Hindlimb muscle (tissue), 1 donor: ENCODE results near the gene GRIN1. TPM values are rescaled to one million over a fixed set of nuclear protein-coding genes. Genes with fewer than 3 reads are reported as not detected.
"Not testable (repeated sequence)": the region's sequence is repeated elsewhere in the genome, so short reads cannot be mapped to it uniquely, and the experiment has no call there.

ENCODE experiments used
- DNase-seq: peaks from one replicate; pipeline ENCODE4 v3.0.0-alpha.2; 2013
- polyA plus RNA-seq: library from polyadenylated mRNA; unstranded; fragments of 120-200 nt; gene quantifications from one replicate; pipeline ENCODE4 v1.2.1, GENCODE V29; 2013; ENCODE audit not compliant: insufficient read length

The GRIN1 gene
- polyA plus RNA-seq, 1 donor = not detected

GRCh38 chr9:137128862-137129455, 10.0 kb upstream of the GRIN1 start:
- no peak for DNase-seq

GRCh38 chr9:137129456-137130175, 9.3 kb upstream of the GRIN1 start:
- peak; percentile 89 for DNase-seq

DNA sequence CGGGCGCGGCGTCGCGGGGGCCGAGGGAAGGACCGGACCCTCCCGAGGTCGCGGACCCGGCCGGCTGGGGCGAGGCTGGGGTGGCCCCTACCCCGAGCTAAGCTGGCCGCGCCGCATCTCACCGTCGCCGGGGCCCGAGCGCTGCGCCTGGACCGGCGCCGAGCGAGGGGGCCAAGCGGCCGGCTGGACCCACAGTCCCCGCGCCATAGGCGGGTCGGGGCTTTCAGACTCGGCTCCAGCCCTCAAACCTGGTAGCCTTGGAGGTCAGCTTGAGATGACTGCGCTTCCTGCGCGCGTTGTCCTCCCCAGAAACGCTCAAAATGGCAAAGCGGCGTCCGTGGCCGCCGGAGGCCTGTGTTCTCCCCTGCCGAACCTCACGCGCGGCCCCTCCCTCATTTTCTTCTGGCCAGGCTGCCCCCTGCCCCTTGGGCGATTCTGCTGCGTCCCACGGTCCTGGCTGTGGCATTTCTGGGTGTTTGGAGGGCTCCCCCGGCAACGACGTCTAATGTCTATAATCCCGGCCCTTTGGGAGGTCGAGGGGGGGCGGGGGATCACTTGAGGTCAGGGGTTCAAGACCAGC, 8.7 kb upstream of the GRIN1 start:
- DNase-seq = no peak

- DNase-seq = no peak
Measured at GRCh38 chr9:137134191-137134590, 4.8 kb upstream of the GRIN1 start.

- DNase-seq = not testable (repeated sequence)
Measured at GRCh38 chr9:137135154-137135553, 3.8 kb upstream of the GRIN1 start.

GRCh38 chr9:137136261-137136880, 2.6 kb upstream of the GRIN1 start:
- DNase-seq = no peak

GRCh38 chr9:137136881-137137607, 1.9 kb upstream of the GRIN1 start:
- DNase-seq = no peak

DNA sequence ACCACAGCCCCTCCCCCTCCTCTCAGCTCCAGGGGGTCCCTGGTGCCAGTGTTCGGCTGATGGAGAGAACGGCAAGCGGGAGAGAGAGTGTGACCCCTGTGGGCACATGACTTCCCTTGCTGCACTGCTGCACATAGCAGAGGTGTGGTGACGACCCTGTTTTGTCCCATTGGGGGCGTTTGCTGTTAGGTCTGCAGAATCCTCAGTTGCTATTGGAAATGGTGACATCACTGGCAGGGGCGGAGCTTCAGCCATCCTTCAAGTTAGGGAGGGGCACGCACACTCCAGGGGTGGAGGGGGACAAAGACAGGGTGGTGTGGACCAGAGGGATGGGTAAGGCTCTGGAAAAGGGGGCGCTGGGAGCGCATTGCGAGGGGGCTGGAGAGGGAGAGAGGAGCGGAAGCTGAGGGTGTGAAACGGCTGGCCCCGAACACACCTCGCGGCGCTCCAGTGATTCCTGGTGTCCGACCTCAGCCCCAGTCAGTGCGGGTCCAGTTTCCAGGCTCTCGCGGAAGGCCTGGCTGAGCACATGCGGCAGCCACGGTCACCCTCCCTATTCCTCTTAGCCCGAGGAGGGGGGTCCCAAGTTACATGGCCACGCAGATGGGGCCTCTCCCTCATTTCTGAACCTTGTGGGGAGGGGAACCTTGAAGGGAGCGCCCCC, 764 bp upstream of the GRIN1 start:
- no peak for DNase-seq

DNA sequence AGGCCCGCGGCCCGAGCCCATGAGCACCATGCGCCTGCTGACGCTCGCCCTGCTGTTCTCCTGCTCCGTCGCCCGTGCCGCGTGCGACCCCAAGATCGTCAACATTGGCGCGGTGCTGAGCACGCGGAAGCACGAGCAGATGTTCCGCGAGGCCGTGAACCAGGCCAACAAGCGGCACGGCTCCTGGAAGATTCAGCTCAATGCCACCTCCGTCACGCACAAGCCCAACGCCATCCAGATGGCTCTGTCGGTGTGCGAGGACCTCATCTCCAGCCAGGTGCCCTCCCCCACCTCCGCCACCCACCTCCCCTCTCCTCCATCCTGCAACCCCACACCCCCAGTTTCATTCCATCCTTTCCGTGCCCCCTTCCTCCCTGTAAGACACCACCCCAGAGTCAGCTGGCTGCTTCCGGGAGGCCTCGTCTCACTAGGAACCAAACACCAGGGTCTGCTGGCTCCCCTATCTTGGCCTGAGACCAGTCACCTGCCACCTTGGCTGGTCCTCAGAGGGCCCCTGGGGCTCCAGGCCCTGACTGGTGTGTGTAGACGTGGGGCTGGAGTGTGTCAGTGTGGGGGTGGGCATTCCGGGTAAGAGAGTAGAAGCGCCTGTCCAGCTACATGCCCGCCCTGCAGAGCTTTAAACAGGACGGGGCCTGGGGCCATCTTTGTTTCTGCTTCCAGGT, 655 bp downstream of the GRIN1 start:
- no peak for DNase-seq

GRCh38 chr9:137140151-137141012, 1.4 kb downstream of the GRIN1 start:
- no peak for DNase-seq

DNA sequence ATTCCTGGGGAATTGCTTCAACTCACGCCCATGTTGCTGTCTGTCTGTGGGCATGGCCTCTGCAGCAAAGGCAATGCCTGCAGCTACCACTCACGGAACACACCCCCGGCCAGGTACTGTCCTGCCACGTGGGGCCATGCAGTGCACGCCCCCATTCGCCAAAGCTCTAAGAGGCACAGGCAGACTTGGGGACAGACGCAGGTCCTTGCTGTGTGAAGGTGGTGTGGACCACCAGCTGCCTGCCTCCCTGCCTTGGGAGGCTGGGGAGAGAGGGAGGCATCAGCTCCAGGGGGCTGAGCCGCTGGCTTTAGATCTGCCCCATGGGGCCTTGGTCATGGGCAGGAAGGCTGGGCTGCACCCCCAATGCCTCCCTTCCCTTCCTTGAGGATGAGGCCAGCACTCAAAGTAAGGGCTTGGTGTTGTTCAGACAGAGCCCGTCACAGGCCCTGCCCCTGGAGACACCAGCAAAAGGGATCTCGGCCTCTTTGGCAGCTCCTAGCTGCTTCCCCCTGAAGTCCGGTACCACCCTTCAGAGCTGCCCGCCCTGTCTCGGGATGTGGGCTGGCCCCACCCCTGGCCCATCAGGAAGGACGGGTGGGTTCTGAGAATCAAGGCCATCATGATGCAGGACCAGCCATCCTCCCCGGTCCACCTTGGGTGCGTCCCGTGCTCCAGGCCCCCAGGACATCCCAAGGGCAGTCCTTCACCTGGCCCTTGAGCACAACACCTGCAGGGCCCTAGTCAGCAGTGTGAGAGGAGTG, 2.3 kb downstream of the GRIN1 start:
- DNase-seq = no peak

- no peak for DNase-seq
Measured at GRCh38 chr9:137141976-137142936, 3.3 kb downstream of the GRIN1 start.

GRCh38 chr9:137143459-137143858, 4.5 kb downstream of the GRIN1 start:
- DNase-seq = no peak

- DNase-seq = no peak
Measured at GRCh38 chr9:137145731-137146526, 7.0 kb downstream of the GRIN1 start.

- no peak for DNase-seq
Measured at GRCh38 chr9:137146527-137146918, 7.6 kb downstream of the GRIN1 start.

GRCh38 chr9:137147091-137147792, 8.3 kb downstream of the GRIN1 start:
- no peak for DNase-seq

DNA sequence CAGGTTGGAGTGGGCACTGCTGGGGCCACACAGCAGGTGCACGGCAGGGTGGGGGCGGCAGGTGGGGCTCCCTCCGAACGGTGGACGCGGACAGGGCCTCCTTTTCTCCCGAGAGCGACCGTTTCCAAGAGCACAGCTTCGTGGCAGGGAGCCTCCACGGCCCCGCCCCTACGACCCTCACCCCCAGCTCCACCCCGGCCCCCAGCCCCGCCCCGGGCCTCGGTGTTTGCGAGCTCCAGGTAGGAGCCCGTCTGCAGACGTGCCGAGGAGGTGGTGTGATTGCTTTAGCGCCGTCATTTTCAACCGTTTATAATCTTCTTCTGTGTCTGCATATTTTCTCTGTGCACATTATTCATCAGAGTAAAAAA, 8.8 kb downstream of the GRIN1 start:
- DNase-seq = no peak
